Ramos (cell line): ENCODE measurements around the gene BCKDK.

ENCODE experiments used
- in situ Hi-C: fragments of 300-500 bp; cut with MboI; formaldehyde crosslinking; loops from one replicate; pipeline ENCODE4 v1.14.3; 2022; ENCODE audit warnings: low sequenced_read_pairs; ENCODE audit not compliant: unreplicated experiment

Gene BCKDK

DNA sequence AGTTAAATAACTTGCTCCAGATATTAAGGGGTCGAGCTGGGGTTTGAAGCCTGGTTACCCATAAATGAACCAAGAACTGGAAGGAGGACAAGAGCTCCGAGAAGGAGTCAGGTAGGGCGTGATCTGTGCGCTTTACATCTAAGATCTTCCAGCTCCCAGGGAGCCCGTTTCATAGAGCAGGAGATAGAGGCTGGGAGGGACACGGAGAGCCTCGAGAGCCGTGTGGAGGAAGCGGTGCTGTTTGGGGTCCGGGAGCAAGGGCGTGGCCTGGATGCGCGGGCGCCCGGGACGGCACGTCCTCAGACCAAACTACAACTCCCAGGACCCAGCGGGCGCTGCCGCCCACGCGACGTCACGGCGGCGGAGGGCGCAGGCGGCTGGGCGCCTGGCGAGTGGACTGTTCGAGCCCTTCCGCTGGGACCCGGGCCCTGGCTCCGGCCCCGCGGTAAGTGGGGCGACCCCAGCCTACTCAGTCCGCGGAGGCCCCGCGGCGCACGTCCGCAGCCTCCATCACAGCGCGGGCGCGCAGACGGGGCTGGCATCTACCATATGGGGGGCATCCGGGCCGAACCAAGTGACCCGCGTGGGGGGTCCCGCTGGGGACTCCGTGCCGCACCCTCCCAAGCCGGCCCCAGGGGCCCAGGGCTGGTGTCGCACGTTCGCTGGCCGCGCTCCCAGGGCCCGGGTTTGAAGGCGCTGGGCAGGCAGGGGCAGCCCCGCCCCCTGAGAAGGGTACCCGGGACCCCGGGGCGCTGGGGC, at the start of gene BCKDK:
Gene BCKDK, plus strand, starts transcription at position 352 of the 759 bp plus-strand sequence. CDS start 838 bp downstream, outside the sequence.
- in situ Hi-C loops, result no loop called here

DNA sequence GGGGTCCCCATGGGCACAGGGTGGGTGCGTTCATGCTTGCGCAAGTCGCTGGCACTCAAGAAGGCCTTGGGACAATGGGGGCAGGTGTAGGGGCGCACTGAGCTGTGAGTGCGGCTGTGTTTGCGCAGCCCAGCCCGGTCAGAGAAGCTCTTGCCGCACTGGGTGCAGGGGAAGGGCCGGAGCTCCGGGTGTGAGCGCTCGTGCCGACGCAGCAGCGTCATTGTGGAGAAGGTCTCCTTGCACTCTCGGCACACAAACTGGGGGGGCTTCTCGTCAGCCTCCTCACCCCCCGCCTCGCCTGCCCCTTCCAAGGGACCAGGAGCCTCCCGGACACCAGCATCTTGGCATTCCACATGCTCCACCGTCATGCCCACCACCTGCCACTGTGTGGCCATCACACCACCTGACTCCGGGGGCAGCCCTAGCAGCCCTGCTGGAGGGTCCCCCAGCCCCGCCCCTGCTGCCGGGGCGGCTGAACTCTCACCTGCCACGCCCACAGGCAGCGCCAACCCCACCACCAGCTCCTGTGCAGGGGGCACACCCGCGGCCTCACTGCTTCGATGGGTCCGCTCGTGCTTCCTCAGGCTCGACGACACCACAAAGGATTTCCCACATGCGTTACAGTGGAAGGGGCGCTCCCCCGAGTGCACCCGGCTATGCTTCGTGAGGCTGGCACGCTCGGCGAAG, 46.9 kb upstream of the BCKDK start:
- in situ Hi-C loops, result no loop called here

DNA sequence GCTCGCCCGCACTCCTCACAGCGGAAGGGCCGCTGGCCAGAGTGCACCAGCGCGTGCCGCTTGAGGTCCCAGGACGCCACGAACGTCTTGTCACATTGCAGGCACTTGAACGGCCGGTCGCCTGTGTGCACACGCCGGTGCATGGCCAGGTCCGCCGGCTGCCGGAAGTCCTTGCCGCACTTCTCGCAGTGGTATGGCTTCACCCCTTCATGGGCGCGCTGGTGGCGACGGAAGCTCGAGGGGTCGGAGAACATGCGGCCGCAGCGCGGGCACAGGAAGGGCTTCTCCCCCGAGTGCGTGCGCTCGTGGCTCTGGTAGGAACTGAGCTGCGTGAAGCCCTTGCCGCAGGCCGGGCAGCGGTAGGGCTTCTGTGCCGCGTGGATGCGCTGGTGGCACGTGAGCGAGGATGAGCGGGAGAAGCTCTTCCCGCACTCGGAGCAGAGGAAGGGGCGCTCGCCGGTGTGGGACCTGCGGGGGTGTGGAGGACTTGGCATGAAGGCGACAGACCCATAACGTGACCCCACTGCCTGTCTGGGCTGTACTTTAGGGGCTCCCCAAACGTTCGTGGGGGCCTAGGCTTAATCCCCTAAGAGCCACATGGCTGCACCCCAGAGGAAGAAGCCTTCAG, 46.3 kb upstream of the BCKDK start:
- in situ Hi-C loops, result no loop called here

DNA sequence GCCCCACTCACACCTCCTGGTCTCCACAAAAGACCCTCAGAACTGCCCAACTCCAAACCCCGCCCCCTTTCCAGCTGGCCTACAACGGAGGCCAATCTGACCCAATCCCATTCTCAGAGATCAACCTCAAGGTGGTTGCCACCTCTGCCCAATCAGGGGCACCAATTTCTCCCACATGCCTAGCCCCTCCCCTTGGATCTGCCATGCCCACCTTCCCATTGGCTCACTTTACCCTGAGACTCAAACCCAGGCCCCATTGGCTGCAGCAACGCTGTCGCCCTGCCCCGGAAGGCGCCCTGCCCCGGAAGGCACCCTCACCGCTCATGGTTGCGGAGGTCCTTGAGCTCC, 44.7 kb upstream of the BCKDK start:
- in situ Hi-C loops, result no loop called here

DNA sequence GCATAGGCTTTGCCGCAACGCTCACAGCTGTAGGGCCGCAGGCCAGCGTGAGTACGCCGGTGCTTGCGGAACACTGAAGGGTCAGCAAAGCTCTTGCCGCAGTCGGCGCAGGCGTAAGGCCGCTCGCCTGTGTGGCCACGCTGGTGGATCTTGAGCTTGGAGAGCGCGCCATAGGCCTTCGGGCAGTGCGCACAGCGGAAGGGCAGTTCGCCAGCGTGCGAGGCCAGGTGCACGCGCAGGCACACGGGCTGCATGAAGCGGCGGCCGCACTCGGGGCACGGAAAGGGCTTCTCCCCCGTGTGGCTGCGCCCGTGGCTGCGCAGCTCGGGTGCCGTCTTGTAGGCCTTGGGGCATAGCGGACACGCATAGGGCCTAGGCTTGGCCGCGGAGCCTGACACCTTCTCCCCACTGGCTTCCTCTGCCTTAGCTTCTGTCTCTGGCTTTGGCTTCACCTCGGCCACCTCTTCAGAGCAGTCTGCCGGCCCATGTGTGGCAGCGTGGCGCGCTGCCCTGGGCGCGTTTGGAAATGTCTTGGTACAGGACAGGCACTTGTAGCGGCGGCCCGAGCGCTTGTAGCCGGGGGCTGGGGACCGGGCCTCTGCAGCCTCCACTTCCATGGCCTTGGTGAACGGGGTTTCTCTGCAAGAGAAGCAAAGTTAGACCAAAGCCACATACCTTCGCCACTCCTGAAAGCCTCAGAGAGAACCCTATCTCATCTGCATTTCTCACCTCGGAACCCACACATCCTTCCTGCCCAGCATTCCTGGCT, 44.2 kb upstream of the BCKDK start:
- in situ Hi-C loops, result no loop called here

DNA sequence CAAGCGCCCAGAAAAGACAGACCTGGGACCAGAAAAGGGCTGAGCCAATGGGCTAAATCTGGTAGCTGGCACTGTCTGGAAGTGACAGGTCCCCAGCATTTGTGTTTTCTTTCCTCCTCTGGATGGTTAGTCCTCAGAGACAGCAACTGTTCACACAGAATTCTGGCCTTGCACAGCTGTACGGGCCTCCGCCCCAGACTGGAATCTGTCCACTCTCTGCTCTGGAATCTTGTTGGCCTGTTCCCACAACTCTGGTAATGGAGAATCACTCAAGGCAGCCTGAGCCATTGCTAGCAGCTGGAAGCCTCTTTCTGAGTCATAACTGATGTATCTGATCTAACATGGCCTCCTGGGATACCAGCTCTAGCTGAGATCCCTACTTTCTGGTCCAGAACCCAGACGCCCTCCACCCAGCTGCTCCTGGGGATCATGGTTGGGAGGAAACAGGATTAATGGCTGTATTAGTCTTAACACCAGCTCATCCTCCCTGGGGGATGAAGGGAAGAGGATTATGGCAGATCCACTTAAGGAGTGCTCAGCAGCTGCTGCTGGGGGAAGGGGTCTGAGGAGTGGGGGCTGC, 43.2 kb upstream of the BCKDK start:
- in situ Hi-C loops, result no loop called here

DNA sequence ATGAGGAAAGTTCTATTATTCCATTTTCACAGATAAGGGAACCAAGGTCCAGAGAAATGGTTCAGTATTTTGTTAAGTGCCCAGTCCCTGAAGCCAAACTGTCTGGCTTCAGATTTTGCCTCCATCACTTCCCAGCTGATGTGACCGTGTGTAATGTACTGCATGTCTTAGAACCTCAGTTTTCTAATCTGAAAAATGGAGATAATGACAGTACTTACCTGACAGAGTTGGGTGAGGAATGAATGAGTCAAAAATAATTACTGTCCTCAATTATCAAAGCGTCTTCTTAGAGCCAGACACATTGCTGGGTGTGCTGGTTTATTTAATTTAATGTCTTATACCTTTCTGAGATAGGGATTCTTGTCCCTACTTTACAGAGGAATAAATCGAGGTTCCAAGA, 40.8 kb upstream of the BCKDK start:
- in situ Hi-C loops, result no loop called here

DNA sequence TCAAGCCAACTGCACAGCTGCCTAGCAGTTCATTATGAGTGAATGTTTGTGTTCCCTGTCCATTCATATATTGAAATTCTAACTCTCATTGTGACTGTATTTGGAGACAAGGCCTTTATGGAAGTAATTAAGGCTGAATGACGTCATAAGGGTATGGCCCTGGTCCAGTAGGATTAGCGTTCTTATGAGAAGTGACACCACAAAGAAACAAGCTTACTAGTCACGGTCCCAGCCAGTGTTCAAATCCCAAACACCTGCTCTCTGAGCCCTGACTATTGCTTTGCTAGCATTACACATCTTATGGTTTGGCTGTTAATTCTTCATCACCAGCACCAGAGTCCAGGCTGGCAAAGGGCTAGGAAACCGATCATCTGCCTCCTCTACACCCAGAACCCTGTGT, 36.3 kb upstream of the BCKDK start:
- in situ Hi-C loops, result no loop called here

DNA sequence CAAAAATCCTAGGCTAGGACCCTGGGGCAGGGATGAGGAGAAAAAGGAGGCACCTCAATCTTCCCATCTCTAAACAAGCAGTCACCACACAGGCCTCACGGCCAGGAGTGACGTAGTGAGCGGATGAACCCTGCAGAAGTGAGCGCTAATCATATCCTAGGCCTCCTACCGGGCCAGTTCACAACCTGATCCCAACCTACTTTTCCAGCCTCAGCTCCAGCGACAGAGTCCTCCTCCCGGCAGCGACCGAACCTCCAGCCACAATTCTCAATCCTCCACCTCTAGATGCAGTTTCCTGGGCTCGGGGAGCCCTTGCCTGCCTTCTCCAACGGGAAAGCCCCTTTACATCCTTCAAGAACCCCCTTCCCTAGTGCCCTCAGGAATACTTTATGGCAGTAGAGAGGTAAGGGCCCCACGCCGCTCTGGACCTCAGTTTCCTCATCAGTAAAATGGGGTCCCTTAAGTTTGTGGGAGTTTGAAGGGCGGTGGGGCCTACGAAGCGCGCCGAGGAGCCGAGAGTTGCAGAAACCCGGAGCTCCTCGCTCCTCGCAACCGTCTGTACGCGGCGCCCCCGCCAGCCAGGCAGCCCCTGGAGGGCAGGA, 35.5 kb upstream of the BCKDK start:
- in situ Hi-C loops, result no loop called here

DNA sequence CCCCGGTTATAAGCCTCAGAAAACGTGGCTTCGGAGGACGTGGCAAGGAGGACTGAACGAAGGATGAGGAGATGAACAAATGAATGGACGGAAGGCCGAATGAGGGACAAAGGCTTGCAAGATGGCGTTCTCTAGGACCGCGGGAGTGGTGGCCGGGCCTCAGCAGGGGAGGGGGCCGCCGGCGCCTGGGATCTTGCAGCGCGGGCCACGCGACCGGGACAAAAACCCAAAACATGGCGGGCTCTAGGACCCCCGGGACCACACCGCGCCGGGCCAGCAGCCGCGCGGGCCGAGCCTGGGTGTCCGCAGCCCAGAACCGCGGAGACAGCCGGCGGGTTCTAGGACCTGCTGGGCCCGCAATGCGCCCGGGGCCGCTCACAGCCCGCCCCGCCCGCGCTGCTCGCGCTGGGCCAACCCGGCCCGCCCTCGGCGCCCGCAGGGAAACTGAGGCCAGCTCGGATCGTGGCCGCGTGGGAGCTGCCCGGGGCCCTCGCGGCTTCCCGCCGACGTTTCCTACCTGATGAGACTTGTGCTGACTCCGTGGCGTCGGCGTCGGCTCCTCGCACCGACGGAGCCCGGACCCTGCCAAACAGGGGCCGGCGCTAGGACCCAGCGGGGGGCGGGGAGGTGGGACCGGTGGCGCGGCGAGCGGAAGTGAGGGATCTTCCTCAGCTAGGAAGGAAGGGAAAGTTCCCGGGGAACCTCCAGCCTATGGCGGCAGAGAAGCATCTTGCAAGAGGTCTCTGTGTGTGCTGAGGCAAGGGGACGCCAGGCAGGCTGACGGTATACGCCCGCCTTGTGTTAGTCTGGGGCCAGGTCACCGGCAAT, 34.8 kb upstream of the BCKDK start:
- in situ Hi-C loops, result no loop called here

DNA sequence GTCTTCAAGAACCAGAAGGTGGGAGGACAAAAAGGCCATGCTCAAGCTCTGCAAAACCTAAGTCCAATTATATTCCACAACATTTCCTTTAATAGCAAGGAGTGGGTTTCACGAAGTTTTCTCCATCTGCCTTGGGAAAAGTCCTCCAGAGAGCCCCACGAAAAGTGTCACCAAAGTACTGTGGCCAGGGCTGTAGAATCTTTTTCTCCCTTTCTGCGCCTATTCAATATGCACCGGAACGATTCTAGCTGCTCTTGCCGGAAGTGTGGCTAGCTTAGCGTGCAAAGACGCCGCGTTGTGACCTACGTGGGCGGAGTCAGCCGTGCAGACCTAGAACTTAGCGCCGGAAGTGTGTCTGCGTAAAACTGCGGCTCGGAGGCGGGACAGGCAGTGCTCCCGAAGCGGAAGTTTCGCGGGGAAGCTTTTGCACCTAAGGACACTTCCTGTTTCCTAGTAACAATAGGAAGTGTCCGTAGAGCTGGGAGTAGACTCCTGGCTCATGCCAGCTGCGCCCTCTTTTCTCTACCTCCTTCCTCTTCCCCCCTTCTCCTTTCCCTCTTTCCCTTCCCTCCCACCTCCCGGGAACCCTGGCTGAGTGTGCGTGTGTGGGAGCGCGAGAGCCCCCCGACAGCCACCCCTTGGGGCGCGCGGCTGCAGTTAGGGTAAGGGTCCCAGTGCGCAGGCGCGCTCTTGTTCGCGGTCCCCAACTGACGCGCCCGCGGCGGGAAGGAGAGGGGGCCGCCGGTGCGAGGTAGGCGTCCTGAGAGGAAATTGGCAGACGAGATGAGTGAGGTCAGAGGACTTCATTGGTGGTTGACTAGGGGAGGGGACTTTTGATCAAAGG, 34.0 kb upstream of the BCKDK start, which contains the start of the genes ZNF646 and ZNF668:
Gene ZNF646, plus strand, starts transcription at position 453 of the 844 bp plus-strand sequence. CDS start 1,903 bp downstream, outside the sequence.
Gene ZNF668, minus strand, starts transcription at position 271 of the 844 bp plus-strand sequence. CDS start 9,781 bp downstream, outside the sequence.
- in situ Hi-C loops, result no loop called here

DNA sequence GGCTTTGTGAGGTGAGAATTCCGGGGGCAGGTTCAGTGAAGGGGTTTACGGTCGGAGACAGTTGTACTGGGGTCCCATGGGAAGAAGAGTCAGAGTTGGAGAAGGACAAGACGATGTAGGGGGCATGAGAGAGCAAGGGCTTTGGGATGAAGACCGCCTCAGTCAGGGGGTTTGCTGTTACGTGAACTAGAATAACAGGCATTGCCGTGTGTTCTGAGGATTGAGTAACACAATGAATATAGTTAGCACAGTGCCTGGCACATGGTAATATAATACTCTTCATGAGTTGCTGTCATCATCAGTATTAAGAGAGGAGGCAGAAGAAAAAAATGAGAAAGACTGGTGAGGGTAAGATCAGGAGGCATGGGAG, 33.4 kb upstream of the BCKDK start:
- in situ Hi-C loops, result no loop called here

DNA sequence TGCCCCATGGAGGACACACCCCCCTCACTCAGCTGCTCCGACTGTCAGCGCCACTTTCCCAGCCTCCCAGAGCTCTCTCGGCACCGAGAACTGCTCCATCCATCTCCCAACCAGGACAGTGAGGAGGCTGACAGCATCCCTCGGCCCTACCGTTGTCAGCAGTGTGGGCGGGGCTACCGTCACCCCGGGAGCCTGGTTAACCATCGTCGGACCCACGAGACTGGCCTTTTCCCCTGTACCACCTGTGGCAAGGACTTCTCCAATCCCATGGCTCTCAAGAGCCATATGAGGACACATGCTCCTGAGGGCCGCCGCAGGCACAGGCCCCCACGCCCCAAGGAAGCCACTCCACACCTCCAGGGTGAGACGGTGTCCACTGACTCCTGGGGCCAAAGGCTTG, 31.9 kb upstream of the BCKDK start:
- in situ Hi-C loops, result no loop called here

DNA sequence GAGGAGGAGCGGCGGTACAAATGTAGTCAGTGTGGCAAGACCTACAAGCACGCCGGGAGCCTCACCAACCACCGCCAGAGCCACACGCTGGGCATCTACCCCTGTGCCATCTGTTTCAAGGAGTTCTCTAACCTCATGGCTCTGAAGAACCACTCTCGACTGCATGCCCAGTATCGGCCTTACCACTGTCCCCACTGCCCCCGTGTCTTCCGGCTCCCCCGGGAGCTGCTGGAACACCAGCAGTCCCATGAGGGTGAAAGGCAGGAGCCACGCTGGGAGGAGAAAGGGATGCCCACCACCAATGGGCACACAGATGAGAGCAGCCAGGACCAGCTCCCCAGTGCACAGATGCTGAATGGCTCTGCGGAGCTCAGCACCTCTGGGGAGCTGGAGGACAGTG, 31.2 kb upstream of the BCKDK start:
- in situ Hi-C loops, result no loop called here

DNA sequence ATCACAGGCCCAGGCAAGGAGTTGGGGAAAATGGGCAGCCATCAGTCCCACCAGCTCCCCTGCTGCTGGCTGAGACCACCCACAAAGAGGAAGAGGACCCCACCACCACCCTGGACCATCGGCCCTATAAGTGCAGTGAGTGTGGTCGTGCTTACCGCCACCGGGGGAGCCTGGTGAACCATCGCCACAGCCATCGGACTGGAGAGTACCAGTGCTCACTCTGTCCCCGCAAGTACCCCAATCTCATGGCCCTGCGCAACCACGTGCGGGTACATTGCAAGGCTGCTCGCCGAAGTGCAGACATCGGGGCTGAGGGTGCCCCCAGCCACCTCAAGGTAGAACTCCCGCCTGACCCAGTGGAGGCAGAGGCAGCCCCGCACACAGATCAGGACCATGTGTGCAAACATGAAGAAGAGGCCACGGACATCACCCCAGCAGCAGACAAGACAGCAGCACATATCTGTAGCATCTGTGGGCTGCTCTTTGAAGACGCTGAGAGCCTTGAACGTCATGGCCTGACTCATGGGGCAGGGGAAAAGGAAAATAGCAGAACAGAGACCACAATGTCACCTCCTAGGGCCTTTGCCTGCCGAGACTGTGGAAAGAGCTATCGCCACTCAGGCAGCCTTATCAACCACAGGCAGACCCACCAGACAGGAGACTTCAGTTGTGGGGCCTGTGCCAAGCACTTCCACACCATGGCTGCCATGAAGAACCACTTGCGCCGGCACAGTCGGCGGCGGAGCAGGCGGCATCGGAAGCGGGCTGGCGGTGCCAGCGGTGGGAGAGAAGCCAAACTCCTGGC, 30.4 kb upstream of the BCKDK start:
- in situ Hi-C loops, result no loop called here

DNA sequence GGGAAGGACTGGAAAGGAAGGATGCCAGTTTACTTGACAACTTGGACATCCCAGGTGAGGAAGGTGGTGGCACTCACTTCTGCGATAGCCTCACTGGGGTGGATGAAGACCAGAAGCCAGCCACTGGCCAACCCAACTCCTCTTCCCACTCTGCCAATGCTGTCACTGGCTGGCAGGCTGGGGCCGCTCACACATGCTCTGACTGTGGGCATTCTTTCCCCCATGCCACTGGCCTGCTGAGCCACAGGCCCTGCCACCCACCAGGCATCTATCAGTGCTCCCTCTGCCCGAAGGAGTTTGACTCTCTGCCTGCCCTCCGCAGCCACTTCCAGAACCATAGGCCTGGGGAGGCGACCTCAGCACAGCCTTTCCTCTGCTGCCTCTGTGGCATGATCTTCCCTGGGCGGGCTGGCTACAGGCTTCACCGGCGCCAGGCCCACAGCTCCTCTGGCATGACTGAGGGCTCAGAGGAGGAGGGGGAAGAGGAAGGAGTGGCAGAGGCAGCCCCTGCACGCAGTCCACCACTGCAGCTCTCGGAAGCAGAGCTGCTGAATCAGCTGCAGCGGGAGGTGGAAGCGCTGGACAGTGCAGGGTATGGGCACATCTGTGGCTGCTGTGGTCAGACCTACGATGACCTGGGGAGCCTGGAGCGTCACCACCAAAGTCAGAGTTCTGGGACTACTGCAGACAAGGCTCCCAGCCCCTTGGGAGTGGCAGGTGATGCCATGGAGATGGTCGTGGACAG, 29.4 kb upstream of the BCKDK start:
- in situ Hi-C loops, result no loop called here
